Esophagus muscularis mucosa (tissue), 4 donors: ENCODE measurements around the gene PTTG1IP. TPM values are rescaled to one million over a fixed set of nuclear protein-coding genes. Genes with fewer than 3 reads are reported as not detected.
A peak's percentile ranks its signal among the peaks of the same experiment; 100 is the strongest.
"Not testable (repeated sequence)": the region's sequence is repeated elsewhere in the genome, so short reads cannot be mapped to it uniquely, and the experiment has no call there.

Experiments used
- DNase-seq: peaks from one replicate; pipeline ENCODE4 v3.0.0-alpha.2; 2017; ENCODE audit errors: extremely low spot score
- H3K27ac ChIP-seq, 4 donors: fragments of 200-600 bp; sonication (generic); replicated peaks in 1 of 4; 1 replicate in 3 of 4; 2 replicates in 1 of 4; pipeline ENCODE4 v1.5.1; 2016 to 2019; ENCODE audit warnings: mild to moderate bottlenecking in 1 of 4
- H3K27me3 ChIP-seq, 4 donors: fragments of 200-600 bp; sonication (generic); one replicate each; pipeline versions ENCODE4 v1.5.1 to v1.6.0; 2016 to 2019
- H3K36me3 ChIP-seq, 4 donors: fragments of 200-600 bp; sonication (generic); one replicate each; pipeline ENCODE4 v1.5.1; 2016 to 2019
- H3K4me1 ChIP-seq, 4 donors: fragments of 200-600 bp; sonication (generic); one replicate each; pipeline ENCODE4 v1.5.1; 2016 to 2019
- H3K4me3 ChIP-seq, 4 donors: fragments of 200-600 bp; sonication (generic); 1 replicate in 2 of 4; 2 replicates in 2 of 4; pipeline ENCODE4 v1.5.1; 2016 to 2019; ENCODE audit warnings: mild to moderate bottlenecking in 4 of 4, moderate library complexity in 1 of 4
- H3K9me3 ChIP-seq, 4 donors: fragments of 200-600 bp; sonication (generic); 1 replicate in 3 of 4; 2 replicates in 1 of 4; pipeline ENCODE4 v1.5.1; 2016 to 2019
- EP300 ChIP-seq: sonication (generic); formaldehyde crosslinking; IDR thresholded peaks from one replicate; pipeline ENCODE4 v1.6.1; 2017; ENCODE audit warnings: antibody characterized with exemption
- POLR2A ChIP-seq: fragments of 450-650 bp; IDR thresholded peaks from one replicate; pipeline ENCODE4 v1.6.1; 2017; ENCODE audit warnings: antibody characterized with exemption, moderate library complexity, mild to moderate bottlenecking, low read depth
- POLR2AphosphoS5 ChIP-seq, 2 donors: sonication (generic); formaldehyde crosslinking; IDR thresholded peaks; one replicate each; pipeline ENCODE4 v1.6.1; 2017; ENCODE audit warnings: antibody characterized with exemption in 2 of 2
- WGBS: methylation state at CpG from one replicate; pipeline ENCODE4 v1.1.5; 2018; 5-methylcytosine and 5-hydroxymethylcytosine counted together
- intact Hi-C: fragments of 100-400 bp; cut with DNase I; formaldehyde crosslinking; loops from one replicate; pipeline ENCODE4 v1.15.1; 2023
- total RNA-seq, 4 donors: library from RNA; depleted of rRNA; stranded (reverse); fragments of >200 nt; gene quantifications; one replicate each; pipeline versions ENCODE4 v1.1.0 to v1.2.1, GENCODE V29; 2016
- TF ChIP-seq, protein P1 (sequence below), 3 experiments: fragments of 200-600 bp in 2 of 3; fragments of 450-650 bp in 1 of 3; sonication (generic) in 2 of 3; IDR thresholded peaks; one replicate each; pipeline ENCODE4 v1.5.1; 2017 to 2019; ENCODE audit warnings: antibody characterized with exemption in 3 of 3, mild to moderate bottlenecking in 2 of 3, moderate library complexity in 1 of 3

The PTTG1IP gene
- total RNA-seq, 4 donors from 2014 or later, result 222 to 382 (median 302) TPM

- WGBS, result 71% methylated on average over 3 of the region's 6 CpGs
- no peak for DNase-seq
- Histone ChIP-seq H3K9me3 (no peaks in the 10 kb centered on the region), H3K4me1 (peaks cover 0 to 12% (median 6%) of the 10 kb centered on the region in 4 donors), H3K36me3 (no peaks in the 10 kb centered on the region), H3K27me3 (no peaks in the 10 kb centered on the region), H3K27ac (peak overlapping the region in 3 of 4 donors; percentile 6 to 51 (median 14)), H3K4me3 (no peak overlapping the region)
- TF ChIP-seq EP300 (no peak), POLR2AphosphoS5 (IDR thresholded peaks at IDR 0.05) (no peak)
- intact Hi-C loops, result no loop called here
Observed at GRCh38 chr21:44881198-44881872, 7.8 kb upstream of the PTTG1IP start.

DNA sequence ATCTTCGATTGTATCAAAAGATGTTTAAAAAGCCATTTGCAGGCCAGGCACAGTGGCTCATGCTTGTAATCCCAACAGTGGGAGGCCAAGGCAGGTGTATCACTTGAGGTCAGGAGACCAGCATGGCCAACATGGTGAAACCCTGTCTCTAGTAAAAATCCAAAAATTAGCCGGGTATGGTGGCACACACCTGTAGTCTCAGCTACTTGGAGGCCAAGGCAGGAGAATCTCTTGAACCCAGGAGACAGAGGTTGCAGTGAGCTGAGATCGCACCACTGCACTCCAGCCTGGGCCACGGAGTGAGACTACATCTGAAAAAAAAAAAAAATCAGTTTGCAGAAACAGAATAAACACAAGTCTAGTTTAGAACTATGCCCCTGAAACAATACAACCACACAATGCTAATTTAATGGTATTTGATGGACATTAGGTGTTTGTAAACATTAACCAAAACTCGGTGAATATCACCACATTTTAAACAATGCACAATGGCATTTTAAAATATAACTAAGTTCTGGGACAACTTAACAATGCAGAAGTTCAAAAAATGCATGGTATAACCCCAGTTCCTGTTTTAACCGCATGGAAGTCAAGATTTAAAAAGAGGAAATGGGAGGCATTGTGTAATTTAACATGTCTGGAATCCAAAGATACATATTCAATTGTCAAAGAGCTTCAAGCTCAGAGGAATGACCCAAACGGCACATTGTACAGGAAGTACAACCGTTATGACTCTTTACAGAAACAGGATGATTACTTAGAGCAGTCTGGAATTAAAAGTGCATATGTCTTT is 7.1 kb upstream of the PTTG1IP start:
- Histone ChIP-seq H3K27me3 (no peaks in the 10 kb centered on the region), H3K27ac (peak overlapping the region in 2 of 4 donors; percentile 22 to 27), H3K4me3 (no peak overlapping the region), H3K4me1 (peaks cover 4 to 14% (median 12%) of the 10 kb centered on the region in 4 donors), H3K9me3 (no peaks in the 10 kb centered on the region), H3K36me3 (no peaks in the 10 kb centered on the region)
- TF ChIP-seq EP300 (no peak), POLR2A (no peak), POLR2AphosphoS5 (IDR thresholded peaks at IDR 0.05) (no peak)
- TF ChIP-seq, protein P1, sequence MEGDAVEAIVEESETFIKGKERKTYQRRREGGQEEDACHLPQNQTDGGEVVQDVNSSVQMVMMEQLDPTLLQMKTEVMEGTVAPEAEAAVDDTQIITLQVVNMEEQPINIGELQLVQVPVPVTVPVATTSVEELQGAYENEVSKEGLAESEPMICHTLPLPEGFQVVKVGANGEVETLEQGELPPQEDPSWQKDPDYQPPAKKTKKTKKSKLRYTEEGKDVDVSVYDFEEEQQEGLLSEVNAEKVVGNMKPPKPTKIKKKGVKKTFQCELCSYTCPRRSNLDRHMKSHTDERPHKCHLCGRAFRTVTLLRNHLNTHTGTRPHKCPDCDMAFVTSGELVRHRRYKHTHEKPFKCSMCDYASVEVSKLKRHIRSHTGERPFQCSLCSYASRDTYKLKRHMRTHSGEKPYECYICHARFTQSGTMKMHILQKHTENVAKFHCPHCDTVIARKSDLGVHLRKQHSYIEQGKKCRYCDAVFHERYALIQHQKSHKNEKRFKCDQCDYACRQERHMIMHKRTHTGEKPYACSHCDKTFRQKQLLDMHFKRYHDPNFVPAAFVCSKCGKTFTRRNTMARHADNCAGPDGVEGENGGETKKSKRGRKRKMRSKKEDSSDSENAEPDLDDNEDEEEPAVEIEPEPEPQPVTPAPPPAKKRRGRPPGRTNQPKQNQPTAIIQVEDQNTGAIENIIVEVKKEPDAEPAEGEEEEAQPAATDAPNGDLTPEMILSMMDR (IDR thresholded peaks at IDR 0.05), result no peak
- intact Hi-C loops, result no loop called here
- 59% methylated on average over 8 of the region's 8 CpGs for WGBS
- no peak for DNase-seq

DNA sequence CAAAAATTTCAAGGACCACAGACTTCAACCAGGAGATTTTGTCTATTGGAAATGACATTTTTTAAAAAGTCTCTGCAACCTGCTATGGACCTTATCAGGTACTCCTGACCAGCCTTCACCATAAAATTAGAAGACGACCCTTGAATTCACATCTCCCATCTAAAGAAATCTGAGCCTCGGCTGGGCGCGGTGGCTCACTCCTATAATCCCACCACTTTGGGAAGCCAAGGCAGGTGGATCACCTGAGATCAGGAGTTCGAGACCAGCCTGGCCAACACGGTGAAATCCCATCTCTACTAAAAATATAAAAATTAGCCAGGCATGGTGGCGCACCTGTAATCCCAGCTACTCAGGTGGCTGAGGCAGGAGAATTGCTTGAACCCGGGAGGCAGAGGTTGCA is 5.7 kb upstream of the PTTG1IP start:
- H3K27ac ChIP-seq, H3K27me3 ChIP-seq, H3K36me3 ChIP-seq, H3K4me3 ChIP-seq, H3K9me3 ChIP-seq, intact Hi-C loops, DNase-seq: not testable (repeated sequence)
- 96% methylated on average over 8 of the region's 8 CpGs for WGBS
- peaks cover 18 to 27% (median 25%) of the 10 kb centered on the region in 4 donors for H3K4me1 ChIP-seq

DNA sequence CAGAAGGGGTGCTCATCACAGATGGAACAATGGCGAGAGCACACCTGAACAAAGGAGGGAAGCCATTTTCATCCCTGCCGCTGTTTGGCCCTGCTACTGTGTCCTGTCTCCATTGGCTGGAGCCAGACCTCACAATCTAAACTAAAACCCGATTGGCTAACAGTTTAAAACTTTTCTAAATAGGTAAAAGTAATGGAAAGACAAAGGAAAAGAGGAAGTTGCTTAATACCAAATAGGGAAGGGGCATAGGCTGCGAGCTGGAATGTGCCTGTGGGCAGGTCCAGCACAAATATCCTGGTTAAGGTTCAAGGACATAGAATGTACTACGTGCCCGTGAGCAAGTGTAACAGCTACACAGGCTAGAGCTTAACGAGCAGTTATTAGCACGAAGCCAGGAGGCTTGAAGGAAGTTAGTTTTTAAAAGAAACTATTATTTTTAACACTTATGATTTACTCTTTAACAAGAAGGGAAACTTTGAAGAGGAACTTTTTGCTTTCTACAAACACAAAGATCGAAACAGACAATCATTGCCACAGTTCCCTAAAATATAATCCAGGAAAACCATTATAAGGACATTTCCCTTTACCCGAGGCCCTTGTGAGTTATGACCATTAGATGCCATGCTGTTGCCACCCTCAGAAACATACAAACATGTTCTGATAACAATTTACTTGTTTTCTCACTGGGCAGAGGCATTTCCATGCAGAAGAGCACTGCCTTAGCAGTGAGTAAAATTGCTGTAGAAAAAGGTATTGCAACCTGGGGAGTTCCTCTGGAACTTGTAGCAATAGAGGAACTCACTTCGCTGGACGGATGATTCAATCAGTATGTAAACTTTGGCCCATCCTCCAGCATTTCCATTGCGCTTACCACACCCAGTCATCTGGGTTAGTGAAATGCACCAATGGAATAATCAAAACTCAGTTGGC is 4.8 kb upstream of the PTTG1IP start:
- no peaks in the 10 kb centered on the region for H3K36me3 ChIP-seq
- H3K27ac ChIP-seq, result no peak overlapping the region
- no peaks in the 10 kb centered on the region for H3K27me3 ChIP-seq
- no peak overlapping the region for H3K4me3 ChIP-seq
- WGBS, result 65% methylated on average over 13 of the region's 13 CpGs
- H3K9me3 ChIP-seq, result no peaks in the 10 kb centered on the region
- TF ChIP-seq EP300 (no peak), POLR2AphosphoS5 (IDR thresholded peaks at IDR 0.05) (no peak), POLR2A (no peak)
- TF ChIP-seq, protein P1 (IDR thresholded peaks at IDR 0.05), result no peak
- no peak for DNase-seq
- intact Hi-C loops, result no loop called here
- peaks cover 20 to 31% (median 28%) of the 10 kb centered on the region in 4 donors for H3K4me1 ChIP-seq

DNA sequence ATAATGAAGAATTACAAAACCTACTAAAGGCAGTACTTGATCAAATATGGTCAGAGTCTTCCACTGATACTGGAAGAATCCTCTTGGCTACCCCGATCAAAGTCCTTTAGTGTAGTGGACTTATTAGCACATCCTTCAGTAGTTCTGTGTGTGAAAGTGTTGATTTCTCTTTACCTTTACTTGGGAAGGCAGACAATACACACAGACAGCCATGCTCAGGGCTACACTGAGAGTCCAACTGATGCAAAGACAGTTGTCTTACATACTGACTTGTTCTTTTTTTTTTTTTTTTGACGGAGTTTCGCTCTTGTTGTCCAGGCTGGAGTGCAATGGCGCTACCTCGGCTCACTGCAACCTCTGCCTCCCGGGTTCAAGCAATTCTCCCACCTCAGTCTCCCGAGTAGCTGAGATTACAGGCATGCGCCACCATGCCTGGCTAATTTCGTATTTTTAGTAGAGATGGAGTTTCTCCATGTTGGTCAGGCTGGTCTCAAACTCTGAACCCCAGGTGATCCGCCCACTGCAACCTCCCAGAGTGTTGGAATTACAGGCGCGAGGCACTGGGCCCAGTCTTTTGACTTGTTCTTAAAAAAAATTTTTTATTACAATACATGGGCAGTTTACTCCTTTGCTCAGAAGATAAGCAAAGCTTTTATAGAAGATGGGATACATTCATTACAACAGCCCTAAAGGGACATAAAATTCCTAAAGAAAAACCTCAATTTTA is 3.5 kb upstream of the PTTG1IP start:
- no peaks in the 10 kb centered on the region for H3K9me3 ChIP-seq
- no peak for DNase-seq
- no peak for TF ChIP-seq POLR2A
- TF ChIP-seq EP300, result no peak
- TF ChIP-seq, protein P1 (IDR thresholded peaks at IDR 0.05), result no peak
- no peak for TF ChIP-seq POLR2AphosphoS5 (IDR thresholded peaks at IDR 0.05)
- peaks cover 28 to 38% (median 31%) of the 10 kb centered on the region in 4 donors for H3K4me1 ChIP-seq
- no peak overlapping the region for H3K4me3 ChIP-seq
- 95% methylated on average over 12 of the region's 12 CpGs for WGBS
- H3K36me3 ChIP-seq, result no peaks in the 10 kb centered on the region
- intact Hi-C loops, result no loop called here
- H3K27ac ChIP-seq, result no peak overlapping the region
- no peaks in the 10 kb centered on the region for H3K27me3 ChIP-seq
